HG03460 (cell line): ENCODE data around the gene EHMT2.
A peak's percentile ranks its signal among the peaks of the same experiment; 100 is the strongest.
"Not testable (repeated sequence)": the region's sequence is repeated elsewhere in the genome, so short reads cannot be mapped to it uniquely, and the experiment has no call there.

Experiments used
- ATAC-seq: cut with Tn5 transposase; IDR thresholded peaks from one replicate; pipeline ENCODE4 v1.9.1; 2021; ENCODE audit not compliant: unreplicated experiment

Gene EHMT2

DNA sequence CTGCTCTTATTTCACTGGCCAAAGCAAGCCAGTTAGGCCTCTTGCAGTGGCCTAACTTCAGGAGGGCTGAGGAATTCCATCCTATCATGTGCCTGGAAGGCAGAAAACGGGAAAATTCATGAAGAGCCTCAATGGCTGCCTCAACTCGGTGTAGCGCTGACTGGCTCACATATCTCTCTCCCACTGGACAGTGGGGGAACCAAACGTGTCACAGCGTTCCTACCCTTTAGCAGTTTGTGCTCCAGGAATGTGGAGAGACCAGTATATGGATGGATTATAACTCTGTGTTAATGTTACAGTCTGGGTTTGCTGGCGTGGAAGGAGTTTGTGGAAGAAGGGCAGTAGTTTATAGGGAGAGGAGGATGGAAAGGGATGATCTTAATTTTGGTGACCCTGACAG lies 18.3 kb upstream of the EHMT2 start:
- ATAC-seq = no peak

DNA sequence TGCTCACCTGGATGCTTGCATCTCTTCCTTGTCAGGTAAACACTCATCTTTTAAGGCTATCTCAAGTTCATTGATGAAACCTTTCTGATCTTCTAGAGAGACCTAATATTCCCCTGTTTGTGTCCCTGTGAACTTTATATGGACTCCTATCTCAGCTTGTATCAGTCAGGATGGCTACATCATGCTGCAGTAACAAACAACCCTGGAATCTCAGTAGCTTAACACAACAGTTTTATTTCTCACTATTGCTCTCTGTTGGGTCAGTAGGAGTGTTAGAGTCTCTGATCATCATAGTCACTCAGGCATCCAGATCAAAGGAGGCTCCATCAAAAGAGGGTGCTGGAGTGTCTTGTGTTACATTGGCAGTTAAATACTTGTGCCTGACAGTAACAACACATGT lies 17.9 kb upstream of the EHMT2 start:
- no peak for ATAC-seq

DNA sequence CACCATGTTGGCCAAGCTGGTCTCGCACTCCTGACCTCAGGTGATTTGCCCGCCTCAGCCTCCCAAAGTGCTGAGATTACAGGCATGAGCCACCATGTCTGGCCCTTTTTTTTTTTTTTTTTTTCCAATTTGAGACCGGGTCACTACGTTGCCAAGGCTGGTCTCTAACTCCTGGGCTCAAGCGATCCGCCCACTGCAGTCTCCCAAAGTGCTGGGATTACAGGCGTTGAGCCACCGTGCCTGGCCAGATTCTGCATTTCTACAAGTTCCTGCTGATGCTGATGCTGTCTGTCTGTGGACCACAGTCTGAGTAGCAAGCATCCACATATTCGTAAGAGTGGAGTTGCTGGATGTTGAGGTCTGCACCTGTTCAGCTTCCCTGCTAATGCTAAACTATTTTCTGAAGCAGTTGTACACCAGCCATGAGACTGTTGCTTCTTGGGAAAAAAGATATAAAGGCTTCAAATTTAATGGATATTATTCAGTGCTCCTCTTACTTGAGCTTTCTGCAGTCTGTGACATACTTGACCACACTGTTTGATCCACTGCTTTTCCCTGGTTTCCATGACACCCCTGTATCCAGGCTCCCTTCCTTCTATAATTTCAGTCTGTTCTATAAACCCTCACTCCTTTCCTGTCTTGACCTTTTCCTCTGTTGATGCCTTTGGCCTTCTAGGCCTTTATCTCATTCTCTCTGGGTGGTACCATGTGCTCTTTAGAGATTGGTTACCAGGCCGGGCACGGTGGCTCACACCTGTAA lies 14.5 kb upstream of the EHMT2 start:
- no peak for ATAC-seq

DNA sequence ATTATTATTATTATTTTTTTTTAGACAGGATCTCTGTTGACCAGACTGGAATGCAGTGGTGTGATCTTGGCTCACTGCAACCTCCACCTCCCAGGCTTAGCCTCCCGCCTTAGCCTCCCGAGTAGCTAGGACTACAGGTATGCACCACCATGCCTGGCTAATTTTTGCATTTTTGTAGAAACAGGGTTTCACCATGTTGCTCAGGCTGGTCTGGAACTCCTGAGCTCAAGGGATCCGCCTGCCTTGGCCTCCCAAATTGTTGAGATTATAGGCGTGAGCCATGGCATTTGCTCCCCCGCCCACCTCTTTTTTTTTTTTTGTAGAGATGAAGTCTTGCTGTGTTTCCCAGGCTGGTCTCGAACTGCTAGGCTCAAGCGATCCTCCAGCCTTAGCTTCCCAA lies 11.8 kb upstream of the EHMT2 start:
- ATAC-seq = not testable (repeated sequence)

DNA sequence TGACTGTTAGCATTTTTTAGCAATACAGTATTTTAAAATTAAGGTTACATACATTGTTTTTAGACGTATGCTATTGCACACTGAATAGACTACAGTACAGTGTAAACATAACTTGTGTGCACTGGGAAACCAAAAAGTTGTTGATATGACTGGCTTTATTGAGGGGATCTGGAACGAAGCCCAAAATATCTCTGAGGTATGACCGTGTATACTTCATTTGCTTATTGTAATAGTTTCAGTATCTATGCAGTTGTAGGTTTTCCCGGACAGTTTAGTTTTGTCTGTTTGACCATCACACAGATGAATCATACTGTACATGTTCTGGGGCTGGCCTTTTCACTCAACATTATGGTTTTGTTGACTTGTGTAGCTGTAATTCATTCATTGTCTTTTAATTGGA lies 11.3 kb upstream of the EHMT2 start:
- ATAC-seq = peak; percentile 76

DNA sequence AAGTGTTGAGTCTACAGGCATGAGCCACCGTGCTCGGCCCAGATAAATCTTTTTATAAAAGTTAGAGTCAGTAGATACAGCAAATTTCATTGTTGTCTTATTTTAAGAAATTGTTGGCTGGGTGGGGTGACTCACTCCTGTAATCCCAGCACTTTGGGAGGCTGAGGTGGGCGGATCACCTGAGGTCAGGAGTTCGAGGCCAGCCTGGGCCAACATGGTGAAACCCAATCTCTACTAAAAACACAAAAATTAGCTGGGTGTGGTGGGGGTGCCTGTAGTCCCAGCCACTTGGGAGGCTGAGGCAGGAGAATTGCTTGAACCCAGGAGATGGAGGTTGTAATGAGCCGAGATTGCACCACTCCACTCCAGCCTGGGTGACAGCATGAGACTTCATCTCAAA lies 10.8 kb upstream of the EHMT2 start:
- not testable (repeated sequence) for ATAC-seq

DNA sequence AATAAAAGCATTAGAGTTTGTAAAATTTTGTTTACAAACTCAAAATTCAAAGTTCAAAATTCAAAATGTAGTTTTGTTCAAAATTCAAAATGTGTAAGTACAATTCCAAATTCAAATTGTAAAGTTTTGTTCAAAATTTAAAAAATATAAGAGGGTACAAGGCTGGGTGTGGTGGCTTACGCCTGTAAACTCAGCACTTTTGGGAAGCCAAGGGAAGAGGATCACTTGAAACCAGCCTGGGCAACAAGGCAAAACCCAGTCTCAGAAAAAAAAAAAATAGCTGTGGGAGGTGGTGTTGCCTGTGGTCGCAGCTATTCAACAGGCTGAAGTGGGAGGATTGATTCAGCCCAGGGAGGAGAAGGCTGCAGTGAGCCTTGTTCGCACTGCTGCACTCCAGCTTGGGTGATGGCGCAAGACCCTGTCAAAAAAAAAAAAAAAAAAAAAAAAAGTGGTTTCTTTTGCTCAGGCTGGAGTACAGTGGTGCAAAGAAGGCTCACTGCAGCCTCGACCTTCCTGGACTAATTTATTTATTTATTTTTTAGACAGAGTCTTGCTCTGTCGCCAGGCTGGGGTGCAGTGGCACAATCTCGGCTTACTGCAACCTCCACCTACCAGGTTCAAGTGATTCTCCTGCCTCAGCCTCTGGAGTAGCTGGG lies 9.8 kb upstream of the EHMT2 start:
- ATAC-seq = no peak

DNA sequence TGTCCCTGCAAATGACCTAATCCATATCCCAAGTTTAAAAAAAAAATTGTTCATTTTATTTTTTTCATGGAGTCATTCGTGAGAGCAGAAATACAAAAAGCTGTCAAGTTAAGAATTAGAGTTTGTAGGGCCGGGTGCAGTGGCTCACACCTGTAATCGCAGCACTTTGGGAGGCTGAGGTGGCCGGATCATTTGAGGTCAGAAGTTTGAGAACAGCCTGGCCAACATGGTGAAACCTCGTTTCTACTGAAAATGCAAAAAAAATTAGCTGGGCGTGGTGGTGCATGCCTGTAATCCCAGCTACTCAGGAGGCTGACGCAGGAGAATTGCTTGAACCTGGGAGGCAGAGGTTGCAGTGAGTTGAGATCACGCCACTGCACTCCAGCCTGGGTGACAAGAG lies 9.2 kb upstream of the EHMT2 start:
- ATAC-seq = not testable (repeated sequence)

DNA sequence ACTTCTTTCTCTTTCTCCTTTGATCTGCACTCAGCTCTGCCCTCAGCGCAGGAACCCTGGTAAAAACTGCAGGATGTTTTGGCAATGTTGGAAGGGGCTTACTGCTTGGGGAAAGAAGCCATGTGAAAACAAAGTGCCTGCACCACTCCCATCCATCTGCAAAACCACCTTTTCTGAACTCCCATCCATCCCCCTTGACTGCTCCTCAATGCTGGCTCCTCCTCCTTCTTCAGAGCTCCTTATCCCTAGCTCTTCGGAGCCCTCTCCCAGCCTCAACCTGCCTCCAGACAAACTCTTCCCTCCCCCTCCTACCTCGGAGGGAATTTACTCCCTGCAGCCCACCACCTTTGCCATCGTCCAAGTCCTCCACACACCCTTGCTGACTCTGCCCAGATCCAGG lies 8.6 kb upstream of the EHMT2 start:
- ATAC-seq = no peak

DNA sequence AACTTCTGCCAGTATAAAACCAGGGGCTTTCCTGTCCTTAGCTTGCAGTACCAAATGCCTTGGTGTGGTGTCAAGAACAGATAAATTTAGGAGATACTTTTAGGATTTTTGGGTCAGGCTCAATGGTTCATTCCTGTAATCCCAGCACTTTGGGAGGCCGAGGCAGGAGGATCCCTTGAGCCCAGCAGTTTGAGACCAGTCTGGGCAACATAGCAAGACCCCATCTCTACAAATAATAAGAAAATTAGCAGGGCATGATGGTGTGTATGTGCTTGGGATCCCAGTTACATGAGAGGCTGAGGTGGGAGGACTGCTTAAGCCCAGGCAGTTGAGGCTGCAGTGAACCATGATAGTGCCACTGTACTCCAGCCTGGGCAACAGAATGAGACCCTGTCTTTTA lies 7.5 kb upstream of the EHMT2 start:
- no peak for ATAC-seq

DNA sequence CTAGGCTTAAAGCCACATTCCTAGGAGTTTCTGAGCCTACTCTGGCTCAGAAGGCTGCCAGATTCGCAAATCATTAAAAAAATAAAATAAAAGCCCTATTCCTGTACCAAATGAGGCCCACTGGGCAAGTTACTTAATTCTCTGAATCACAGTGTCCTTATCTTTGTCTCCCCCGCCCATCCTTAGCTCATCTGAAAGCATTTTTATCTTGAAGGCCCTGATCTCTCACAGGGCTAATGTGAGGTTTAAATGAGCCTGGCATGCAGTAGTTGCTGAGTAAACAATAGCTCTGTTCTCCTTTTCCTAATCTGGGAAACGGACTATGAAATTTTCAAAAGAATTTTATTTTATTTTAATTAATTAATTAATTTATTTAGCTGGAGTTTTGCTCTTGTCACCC lies 6.5 kb upstream of the EHMT2 start:
- no peak for ATAC-seq

DNA sequence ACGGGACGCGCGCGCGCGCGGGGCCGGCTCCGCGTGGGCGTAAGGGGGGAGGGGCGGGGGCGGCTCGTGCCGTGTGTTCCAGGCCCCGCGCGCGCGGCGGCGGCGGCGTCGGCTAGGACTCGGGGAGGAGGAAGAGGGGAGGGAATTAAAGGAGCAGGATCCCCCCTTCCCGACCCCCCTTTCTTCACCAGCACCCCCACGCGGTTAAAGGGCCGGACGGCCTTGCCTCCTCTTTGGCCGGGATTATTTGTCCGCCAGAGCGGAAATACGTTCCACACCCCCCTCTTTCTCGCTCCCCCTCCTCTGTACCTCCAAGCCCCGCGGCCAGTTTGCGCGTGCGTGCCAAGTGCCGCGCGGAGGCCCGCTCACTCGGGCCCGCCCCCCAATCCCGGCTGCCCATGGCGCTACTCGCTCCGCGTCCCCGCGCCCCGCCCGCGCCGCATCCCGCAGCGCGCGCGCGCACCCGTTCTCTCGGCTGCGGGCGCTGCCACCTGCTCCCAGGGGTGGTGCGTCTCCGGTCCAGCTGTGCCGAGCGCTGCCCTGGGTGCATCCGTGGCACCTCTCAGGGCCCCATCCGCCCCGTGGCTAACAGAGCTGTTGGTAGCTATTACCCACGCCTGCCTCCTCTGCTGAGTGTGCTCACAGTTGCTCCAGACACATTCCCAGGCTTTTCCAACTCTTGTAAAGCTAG lies 4.6 kb upstream of the EHMT2 start, which contains the start of gene ZBTB12:
Gene ZBTB12 (minus strand): TSS at position 134 of the 691 bp plus-strand sequence. CDS start 781 bp downstream, outside the sequence.
- no peak for ATAC-seq

DNA sequence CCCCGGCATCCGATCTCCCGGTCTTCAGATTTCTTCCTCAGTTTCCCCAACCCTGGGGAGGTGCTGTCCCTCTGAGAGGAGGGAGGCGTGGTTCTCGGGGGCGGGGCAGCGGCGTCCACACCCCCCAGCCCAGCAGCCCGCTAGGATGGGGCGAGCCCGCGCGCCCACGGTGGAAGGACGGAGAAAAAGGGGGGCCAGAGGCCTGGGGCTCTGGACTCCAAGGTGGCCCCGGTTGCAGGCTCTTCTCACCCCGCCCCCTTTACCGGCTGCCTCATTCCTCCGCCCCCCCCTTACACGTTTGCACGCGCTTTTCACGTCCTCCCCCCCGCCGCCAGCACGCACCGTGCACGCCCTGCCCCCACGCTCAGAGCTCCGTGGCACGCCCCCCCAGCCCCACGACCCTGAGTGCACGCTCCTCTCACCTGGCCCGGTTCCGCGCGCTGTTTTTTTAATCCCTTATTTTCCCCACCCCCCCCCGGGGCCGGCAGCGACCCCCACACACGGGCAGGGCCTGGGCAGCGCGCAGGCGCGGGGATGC lies 4.0 kb upstream of the EHMT2 start:
- no peak for ATAC-seq

DNA sequence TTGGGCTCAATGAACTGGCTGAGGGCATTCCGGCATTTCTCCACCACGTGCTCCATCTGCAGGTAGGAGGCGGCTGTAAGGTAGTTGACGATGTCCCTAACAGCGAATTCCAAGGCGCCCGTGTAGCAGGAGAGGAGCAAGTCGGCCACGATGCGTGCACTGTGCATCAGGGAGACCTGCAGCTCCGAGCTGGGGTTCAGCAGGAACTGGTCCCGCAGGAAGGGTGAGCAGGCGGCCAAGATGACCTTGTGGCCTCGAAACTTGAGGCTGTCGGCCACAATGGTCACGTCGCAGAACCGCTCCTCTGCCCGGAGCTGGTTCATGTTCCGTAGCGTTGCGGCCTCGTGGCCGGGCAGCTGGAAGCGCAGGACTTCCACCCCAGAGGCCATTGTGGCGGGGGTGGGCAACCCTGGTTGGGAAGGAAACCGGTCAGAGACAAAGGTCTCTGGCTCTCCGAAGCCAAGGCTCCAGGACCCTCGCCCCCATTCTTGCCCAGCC lies 3.5 kb upstream of the EHMT2 start:
- no peak for ATAC-seq

DNA sequence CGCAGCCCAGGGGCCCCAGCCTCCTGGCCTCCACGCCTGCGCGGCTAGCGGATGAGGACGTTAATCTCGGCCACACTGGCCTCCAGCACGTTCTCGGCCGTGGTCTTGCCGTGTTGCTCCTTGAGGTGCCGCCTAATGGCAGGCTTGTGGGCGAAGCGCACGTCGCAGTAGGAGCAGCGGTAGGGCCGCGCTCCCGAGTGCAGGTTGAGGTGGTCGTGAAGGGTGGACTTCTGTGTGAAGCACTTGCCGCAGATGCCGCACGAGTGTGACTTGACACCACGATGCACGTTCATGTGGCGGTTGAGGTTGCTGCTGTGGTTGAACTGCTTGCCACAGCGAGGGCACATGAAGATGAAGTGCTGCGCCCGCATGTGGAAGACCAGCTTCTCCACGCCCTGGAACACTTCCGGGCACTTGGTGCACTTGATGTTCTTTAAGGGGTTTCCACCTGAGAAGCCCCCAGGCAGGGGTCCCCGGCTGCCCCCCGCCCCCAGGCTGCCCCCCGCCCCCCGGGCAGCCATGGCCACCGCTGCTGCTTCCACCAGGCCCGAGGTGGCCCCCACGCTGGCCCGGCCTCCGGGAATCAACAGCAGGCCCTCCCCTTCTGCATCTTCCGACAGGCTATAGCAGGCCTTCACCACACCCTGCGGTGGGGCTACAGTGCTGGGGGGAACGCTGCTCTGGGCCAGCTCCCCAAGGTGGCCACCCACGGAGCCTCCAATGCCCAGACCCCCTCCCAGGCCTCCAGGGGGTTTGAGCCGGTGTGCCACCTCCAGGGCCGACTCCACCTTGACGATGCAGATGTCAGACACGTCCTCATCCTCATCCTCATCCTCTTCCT lies 2.6 kb upstream of the EHMT2 start:
- no peak for ATAC-seq

DNA sequence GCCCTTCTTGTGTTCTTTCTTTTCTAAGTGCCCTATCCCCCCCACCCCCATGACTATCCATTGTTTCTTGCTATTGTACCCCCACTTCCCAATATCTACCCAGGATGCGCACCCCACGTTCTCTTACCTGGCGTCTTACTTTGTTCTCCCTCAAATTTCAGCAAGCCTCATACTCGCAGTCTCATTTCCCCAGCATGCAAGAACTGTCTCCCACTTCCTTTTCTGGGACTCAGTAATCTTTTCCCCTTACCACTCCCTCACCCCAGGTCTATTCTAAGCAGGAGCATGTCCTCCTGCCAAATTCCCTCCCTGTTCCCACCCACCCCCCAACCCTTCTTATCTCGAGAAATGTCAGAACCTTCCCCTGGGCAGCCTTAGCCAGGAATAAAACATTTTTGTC lies 1.7 kb upstream of the EHMT2 start:
- no peak for ATAC-seq

DNA sequence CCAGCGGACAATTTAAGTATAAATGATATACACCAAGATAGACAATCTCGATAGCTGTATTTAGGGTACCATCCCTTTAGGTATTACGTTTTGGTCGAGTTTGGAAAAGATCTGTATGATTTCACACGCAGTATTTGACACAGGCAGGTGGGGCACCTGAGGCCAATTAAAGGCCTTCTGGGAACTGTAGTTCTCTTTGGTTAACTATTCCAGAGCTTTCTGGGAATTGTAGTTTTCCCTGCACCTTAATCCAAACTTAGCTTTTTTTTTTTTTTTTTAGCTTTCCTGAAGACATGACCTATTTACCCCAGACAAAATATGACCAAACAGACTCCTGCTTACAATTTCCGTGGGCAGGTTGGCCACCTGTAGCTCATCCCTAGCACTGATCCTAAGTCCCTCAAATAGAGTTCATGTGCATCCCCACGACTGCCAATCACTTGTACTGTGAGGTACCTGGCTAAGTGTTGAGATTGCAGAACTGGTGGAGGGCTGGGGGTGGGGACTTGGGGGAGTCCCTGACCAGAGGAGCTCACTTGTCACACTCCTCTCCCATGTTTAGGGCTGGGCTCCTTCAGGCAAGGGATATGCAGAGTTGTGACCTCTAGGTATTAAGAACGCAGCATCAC lies 999 bp upstream of the EHMT2 start:
- no peak for ATAC-seq

DNA sequence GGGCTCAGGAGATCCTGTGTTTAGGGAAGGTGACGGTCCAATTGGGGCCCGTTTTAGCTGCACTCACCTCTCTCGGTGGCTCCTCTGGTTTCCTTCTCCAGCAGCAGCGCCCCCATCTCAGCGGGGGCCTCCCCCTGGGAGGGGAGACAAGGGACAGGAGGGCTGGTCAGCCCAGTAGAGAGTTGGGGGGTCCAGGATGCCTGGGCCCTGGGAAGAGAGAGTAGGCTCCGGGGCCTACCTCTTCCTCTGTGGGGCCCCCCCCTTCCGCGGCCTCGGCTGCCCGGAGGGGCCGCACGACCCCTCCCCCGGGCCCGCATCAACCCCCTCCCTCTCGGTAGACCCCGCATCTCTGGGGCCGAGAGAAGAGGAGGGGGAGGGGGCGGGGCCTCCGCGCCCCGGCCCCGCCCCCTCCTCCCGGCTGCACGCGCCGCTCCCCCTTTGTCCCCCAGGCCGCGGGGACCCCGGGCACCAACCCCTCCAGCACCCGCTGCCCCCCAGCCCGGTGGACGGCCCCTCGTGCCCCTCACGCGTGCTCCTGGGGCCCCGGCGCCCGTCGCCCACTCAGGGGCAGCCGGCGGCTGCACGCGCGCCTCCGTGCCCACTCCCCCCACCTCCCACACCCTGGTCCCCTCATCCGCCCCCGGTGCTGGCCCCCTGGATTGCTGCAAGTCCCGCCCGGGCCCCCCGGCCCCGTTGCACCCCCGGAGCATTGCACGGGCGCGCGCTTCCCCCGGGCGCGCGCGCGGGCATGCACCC lies 464 bp downstream of the EHMT2 start:
- ATAC-seq = no peak

DNA sequence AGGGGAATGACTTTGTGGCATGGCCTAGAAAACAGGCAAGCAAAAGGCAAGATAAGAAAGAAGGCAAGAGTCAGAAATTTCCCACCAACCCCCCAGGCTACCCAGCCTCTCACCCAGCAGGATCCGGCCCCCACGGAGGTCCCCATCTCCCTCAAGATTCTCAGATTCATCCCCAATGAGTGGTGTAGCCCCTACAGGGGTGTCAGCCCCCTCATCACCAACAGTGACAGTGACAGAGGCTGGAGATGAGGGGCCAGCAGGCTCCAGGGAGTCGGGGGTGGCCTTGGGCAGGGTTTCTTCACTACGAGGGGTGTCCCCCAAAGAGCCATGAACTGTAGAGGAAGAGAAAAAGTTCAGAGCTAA lies 1.0 kb downstream of the EHMT2 start:
- no peak for ATAC-seq

DNA sequence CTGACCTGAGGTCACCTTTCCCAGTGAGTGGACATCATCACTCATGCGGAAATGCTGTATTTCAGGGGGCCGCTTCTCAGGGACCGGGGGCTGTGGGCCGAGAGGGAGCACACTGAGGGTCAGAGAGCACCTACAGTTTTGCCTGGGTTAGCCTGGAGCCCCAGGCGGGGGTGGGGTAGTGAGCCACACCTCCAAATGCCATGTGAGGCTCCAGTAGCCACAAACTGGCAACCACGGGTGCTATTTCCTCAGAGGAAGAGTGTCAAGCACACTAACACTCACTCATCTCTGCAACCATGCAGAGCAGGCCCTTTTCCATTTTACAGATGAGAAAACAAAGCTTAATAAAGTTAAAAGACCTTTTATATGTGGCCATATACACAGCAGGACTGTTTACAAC lies 4.7 kb downstream of the EHMT2 start:
- ATAC-seq = no peak
